Retinal pigment epithelial cell (primary cell): ENCODE data around the gene NPAS4.
"Not testable (repeated sequence)": the region's sequence is repeated elsewhere in the genome, so short reads cannot be mapped to it uniquely, and the experiment has no call there.

Experiments
- DNase-seq: peaks from one replicate; pipeline ENCODE4 v3.0.0-alpha.2; 2010; ENCODE audit warnings: low read depth
- H3K4me3 ChIP-seq: 2 replicates; pipeline ENCODE4 v1.5.1; 2011; ENCODE audit warnings: mild to moderate bottlenecking, low read length, control low read depth, moderate library complexity
- CTCF ChIP-seq: conservative IDR thresholded peaks from 2 replicates; pipeline ENCODE4 v1.5.1; 2011; ENCODE audit warnings: low read depth, low read length, control low read depth, inconsistent platforms

Gene NPAS4

DNA sequence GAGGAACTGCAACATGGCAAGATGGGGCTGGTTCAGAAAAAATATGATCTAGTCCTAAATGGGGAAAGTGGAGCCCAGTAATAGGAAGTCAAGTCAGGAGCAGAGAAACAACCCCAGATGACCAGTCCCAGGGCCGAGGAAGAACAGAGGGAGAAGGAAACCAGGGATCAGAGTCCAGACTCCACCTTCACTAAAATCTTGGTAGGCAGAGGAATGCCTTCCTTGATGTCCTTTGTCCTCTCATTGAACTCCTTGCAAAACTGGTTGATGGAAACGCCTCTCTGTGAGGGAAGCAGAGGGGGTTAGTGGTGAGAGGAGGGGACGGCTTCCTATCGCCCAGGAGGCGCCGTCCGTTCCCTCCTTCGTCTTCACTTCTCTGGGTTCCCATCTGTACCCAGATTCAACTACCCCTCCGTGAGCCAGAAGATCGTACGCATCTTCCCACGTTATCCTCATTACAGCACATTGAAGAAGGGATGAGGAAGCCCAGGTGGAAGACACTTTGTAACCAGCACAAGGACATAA lies 17.2 kb downstream of the NPAS4 start:
- peak overlapping the region; percentile 58 for H3K4me3 ChIP-seq
- no peak for DNase-seq
- no peak for TF ChIP-seq CTCF

DNA sequence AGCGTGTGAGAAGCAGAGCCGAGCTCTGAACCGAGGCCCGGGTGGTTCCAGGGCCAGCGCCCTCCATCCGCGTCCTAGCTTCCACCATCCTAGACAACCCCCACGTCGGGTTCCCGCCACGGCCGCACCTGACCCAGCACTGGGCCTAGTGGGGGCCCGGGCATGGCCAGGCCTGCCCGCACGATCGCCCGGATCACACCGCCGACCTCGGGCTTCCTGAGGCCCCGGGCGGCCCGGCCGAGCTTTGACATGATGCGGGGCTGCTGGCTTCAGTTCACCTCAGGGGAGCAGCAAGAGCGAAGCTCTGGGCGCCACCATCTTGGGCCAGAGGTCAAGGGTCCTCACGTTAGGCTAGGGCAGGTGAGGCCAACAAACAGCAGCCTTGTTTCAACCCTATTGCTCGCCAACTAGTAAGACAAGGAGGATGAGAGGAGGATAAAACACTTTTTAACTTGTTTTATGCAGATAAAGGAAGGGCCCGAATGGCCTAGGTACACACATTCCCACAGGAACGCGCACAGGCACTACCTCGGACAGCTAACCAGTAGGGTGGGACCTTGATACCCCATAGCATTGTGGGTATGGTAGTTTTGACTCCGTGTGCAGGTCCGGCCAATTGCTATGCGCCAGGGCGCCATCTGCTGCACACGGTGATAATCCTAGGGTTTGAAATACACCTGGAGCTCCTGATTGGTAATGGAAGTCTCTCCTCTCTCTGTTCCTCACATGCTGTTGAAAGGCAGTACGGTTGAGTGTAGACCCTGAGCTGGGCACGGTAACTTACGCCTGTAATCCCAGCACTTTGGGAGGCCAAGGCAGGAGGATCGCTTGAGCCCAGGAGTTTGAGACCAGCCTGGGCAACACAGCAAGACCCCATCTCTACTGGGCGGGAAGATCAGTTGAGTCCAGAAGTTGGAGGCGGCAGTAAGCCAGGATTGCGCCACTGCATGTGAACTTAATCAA lies 17.9 kb downstream of the NPAS4 start, which contains the start of gene MRPL11:
Gene MRPL11 (minus strand): TSS at position 345 of the 963 bp plus-strand sequence. CDS start 94 bp downstream, at position 251.
- TF ChIP-seq CTCF: peak; percentile 76
- peak; percentile 81 for DNase-seq
- peak within 1 kb of the TSS; percentile 58 for H3K4me3 ChIP-seq

GRCh38 chr11:66440101-66440939 lies 19.5 kb downstream of the NPAS4 start:
- not testable (repeated sequence) for H3K4me3 ChIP-seq, DNase-seq

- not testable (repeated sequence) for H3K4me3 ChIP-seq, DNase-seq
These were observed 20.1 kb downstream of the NPAS4 start for GRCh38 chr11:66440940-66441282.

DNA sequence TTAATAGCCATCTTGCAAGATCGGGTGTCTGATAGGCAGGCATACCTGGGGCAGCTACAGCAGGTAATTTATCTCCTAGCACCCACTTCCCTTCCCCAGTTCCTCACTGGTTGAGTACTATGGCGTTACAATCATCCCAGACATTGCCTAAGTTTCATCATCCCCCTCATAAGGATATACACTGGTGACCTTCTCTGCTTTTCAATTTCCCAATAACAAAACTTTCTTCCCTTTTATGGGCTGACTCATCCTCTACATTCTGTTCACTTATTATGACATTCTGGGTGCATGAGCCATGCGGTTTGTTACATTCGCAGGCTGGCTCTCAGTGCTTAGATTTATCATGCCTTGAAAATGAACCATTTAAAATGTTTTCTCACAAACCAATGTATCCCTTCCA lies 22.8 kb downstream of the NPAS4 start:
- DNase-seq: no peak
- no peak overlapping the region for H3K4me3 ChIP-seq
- no peak for TF ChIP-seq CTCF

- H3K4me3 ChIP-seq: no peak overlapping the region
- DNase-seq: no peak
- TF ChIP-seq CTCF: no peak
These were observed 26.2 kb downstream of the NPAS4 start for GRCh38 chr11:66447012-66447411.

GRCh38 chr11:66448523-66448922 lies 27.7 kb downstream of the NPAS4 start:
- no peak for TF ChIP-seq CTCF
- DNase-seq: no peak
- H3K4me3 ChIP-seq: no peak overlapping the region
